Measurements from ENCODE around the gene KDM4B. TPM values are rescaled to one million over a fixed set of nuclear protein-coding genes. Genes with fewer than 3 reads are reported as not detected.

Gene KDM4B
- total and polyA plus RNA-seq, 9 donors, result 5.2 to 62.9 (median 46.4) TPM

DNA sequence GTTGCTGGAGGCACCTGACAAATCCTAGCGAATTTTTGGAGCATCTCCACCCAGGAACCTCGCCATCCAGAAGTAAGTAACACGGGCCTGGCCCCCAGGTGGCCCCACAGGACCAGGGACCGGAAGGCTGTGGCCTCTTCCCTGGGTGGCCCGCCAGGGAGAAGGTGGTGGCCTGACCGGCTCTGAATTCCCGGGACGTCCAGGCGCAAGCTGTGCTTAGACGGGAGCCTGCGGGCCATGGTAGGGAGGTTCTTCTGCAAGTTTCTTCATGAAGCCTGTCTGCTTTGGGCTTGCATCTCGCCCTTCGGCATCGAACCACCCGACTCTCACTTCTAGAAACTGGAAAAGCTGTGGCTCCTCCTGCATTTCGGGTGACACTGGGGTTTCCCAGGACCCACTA lies 47.4 kb downstream of the KDM4B start:
- intact Hi-C loops (cut with DNase I), result loop anchor here in 1 of 4 donors (5.0 kb wide), 1 partner anchor 34 kb away; no protein-coding TSS in a partner anchor

DNA sequence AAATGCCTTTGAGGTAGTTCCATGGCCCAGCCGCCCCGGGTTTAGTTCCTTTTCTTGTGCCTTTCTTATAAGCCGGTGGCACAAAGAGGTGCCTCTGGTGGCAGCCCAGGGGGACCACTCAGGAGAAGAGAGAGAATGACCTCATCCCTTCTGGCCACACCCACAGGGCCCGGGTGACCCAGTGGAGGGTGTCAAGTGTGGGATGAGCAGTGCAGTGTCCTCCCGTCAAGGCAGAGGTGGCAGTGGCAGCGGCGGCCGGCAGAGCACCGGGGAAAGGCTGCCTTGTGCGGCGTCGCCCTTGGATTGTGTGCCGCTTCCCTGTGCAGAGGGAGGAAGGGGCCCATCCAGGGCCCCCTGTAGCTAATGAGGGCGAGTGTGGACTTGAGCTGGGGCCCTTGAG lies 47.9 kb downstream of the KDM4B start:
- no peaks in the 10 kb centered on the region for H3K36me3 ChIP-seq
- intact Hi-C loops (cut with DNase I), result loop anchor here in 1 of 4 donors (5.0 kb wide), 1 partner anchor 34 kb away; no protein-coding TSS in a partner anchor
- TF ChIP-seq, protein P1, sequence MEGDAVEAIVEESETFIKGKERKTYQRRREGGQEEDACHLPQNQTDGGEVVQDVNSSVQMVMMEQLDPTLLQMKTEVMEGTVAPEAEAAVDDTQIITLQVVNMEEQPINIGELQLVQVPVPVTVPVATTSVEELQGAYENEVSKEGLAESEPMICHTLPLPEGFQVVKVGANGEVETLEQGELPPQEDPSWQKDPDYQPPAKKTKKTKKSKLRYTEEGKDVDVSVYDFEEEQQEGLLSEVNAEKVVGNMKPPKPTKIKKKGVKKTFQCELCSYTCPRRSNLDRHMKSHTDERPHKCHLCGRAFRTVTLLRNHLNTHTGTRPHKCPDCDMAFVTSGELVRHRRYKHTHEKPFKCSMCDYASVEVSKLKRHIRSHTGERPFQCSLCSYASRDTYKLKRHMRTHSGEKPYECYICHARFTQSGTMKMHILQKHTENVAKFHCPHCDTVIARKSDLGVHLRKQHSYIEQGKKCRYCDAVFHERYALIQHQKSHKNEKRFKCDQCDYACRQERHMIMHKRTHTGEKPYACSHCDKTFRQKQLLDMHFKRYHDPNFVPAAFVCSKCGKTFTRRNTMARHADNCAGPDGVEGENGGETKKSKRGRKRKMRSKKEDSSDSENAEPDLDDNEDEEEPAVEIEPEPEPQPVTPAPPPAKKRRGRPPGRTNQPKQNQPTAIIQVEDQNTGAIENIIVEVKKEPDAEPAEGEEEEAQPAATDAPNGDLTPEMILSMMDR (IDR thresholded peaks at IDR 0.05), result no peak
- WGBS, 3 donors, result 91 to 93% (median 92%) methylated on average over 14 of the region's 14 CpGs
- H3K9me3 ChIP-seq, result no peaks in the 10 kb centered on the region
- no peaks in the 10 kb centered on the region for H3K27me3 ChIP-seq
- H3K27ac ChIP-seq, result no peak overlapping the region
- DNase-seq, result no peak
- H3K4me1 ChIP-seq (ENCODE audit: insufficient read depth), result peaks cover 10% of the 10 kb centered on the region
- H3K4me3 ChIP-seq, result no peak overlapping the region

More for the DNA sequence above, 47.4 kb downstream of the KDM4B start:
- TF ChIP-seq EP300 (IDR thresholded peaks at IDR 0.05) (no peak), POLR2A (IDR thresholded peaks at IDR 0.05) (no peak)
- TF ChIP-seq, protein P1 (IDR thresholded peaks at IDR 0.05), result no peak
- Histone ChIP-seq H3K27ac (no peak overlapping the region), H3K9me3 (no peaks in the 10 kb centered on the region), H3K36me3 (no peaks in the 10 kb centered on the region), H3K27me3 (no peaks in the 10 kb centered on the region), H3K4me3 (no peak overlapping the region), H3K4me1 (ENCODE audit: insufficient read depth) (peaks cover 11% of the 10 kb centered on the region)
- WGBS, 3 donors, result 78 to 93% (median 87%) methylated on average over 16 of the region's 16 CpGs
- no peak for DNase-seq

GRCh38 chr19:5017235-5017634 lies 48.3 kb downstream of the KDM4B start:
- H3K4me1 ChIP-seq (ENCODE audit: insufficient read depth), result peaks cover 8% of the 10 kb centered on the region
- 92 to 95% (median 92%) methylated on average over 5 of the region's 5 CpGs for WGBS, 3 donors
- H3K27ac ChIP-seq, result no peak overlapping the region
- H3K4me3 ChIP-seq, result no peak overlapping the region
- TF ChIP-seq EP300 (IDR thresholded peaks at IDR 0.05), result no peak
- no peak for TF ChIP-seq POLR2A (IDR thresholded peaks at IDR 0.05)
- TF ChIP-seq, protein P1 (IDR thresholded peaks at IDR 0.05), result no peak
- intact Hi-C loops (cut with DNase I), result loop anchor here in 1 of 4 donors (5.0 kb wide), 1 partner anchor 35 kb away; no protein-coding TSS in a partner anchor
- no peak for DNase-seq
- no peaks in the 10 kb centered on the region for H3K36me3 ChIP-seq
- no peaks in the 10 kb centered on the region for H3K27me3 ChIP-seq
- no peaks in the 10 kb centered on the region for H3K9me3 ChIP-seq

- no peak for DNase-seq
- H3K36me3 ChIP-seq, result no peaks in the 10 kb centered on the region
- peaks cover 8% of the 10 kb centered on the region for H3K4me1 ChIP-seq (ENCODE audit: insufficient read depth)
- H3K4me3 ChIP-seq, result no peak overlapping the region
- H3K27ac ChIP-seq, result no peak overlapping the region
- intact Hi-C loops (cut with DNase I), result loop anchor here in 1 of 4 donors (5.0 kb wide), 1 partner anchor 36 kb away; no protein-coding TSS in a partner anchor
- TF ChIP-seq POLR2A (IDR thresholded peaks at IDR 0.05) (no peak), EP300 (IDR thresholded peaks at IDR 0.05) (no peak)
- TF ChIP-seq, protein P1 (IDR thresholded peaks at IDR 0.05), result no peak
- no peaks in the 10 kb centered on the region for H3K9me3 ChIP-seq
- no peaks in the 10 kb centered on the region for H3K27me3 ChIP-seq
- WGBS, 3 donors, result 67 to 71% (median 68%) methylated on average over 16 of the region's 16 CpGs
Measured at GRCh38 chr19:5018224-5019015, 49.5 kb downstream of the KDM4B start.
